CD4-positive, alpha-beta T cell treated with Interleukin-15 for 1 hour (primary cell): ENCODE data around the gene POTEB.
"Not testable (repeated sequence)": the region's sequence is repeated elsewhere in the genome, so short reads cannot be mapped to it uniquely, and the experiment has no call there.

Experiments
- DNase-seq: peaks from one replicate; pipeline ENCODE4 v3.0.0-alpha.2; 2020

The POTEB gene

DNA sequence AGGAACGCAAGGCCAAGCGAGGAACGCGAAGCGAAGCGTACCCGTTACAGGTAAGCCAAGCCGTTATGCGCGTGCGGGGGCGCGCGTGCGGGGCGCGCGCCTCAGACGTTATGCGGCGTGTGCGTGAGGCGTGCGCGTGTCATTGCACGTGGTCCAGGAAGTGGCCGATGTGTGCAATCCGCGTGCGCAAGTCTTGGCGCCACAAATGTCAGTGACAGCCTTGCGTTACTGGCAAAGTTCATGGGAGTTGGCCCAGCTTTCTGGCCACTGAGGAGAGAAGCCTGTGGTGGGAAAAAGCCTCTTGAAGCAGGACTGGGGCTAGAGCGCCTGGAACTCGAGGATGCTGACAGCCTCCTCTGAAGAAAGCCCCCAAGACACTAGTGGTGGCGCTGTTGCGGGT lies at the start of gene POTEB:
POTEB (minus strand) TSS at position 101 of the 400 bp plus-strand sequence. CDS start 489 bp downstream, outside the sequence.
- not testable (repeated sequence) for DNase-seq

DNA sequence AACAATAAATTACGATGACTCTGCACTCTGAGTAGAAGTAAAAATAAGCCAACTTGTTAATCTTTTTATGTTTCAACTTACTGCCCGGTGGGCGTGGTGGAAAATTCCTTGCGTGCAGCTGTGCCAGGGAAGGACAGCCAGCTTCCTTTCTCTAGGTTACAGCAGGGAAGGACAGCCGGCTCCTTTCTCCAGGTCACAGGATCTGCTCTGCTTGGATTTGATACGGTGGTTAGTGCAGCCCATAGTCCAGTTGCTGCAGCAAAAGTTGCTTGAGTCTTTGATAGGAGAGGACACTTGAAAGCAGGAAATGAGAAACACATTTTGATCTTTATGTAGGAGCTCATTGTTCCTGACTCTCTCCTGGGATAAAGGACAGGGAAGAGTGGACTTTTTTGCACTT lies 13.4 kb upstream of the POTEB start:
- not testable (repeated sequence) for DNase-seq

GRCh38 chr15:21889542-21889941 lies 12.0 kb upstream of the POTEB start:
- DNase-seq, result not testable (repeated sequence)

DNA sequence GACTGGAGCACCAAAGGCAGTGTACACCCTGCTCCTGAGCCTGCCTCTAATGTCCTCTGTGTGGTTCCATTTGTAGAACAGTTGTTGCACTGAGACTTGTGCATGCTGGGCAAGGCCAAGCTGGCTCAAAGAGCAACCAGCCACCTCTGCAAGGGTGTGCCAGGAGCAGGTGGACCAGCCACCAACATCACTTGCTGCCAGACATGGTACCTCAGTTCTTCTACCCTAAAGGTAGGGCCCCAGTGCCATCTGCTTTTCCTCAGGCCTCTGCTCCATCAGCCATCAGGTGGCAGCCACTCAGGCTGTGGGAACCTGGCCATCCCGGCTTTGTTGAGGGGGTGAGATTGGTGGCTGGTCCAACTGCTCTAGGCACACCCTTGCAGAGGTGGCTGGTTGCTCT lies 38.7 kb downstream of the POTEB start:
- DNase-seq, result peak; percentile 10
